Epithelial cell of proximal tubule (primary cell): Measurements from ENCODE around the gene FMO2. TPM values are rescaled to one million over a fixed set of nuclear protein-coding genes. Genes with fewer than 3 reads are reported as not detected.

Experiments
- DNase-seq: peaks from one replicate; pipeline ENCODE4 v3.0.0-alpha.2; 2011; ENCODE audit warnings: low read depth
- H3K4me3 ChIP-seq: 2 replicates; pipeline ENCODE4 v1.5.1; 2011; ENCODE audit warnings: low read depth, mild to moderate bottlenecking, low read length
- CTCF ChIP-seq: conservative IDR thresholded peaks from 2 replicates; pipeline ENCODE4 v1.5.1; 2012; ENCODE audit warnings: low read depth, mild to moderate bottlenecking, low read length
- total RNA-seq: library from RNA; depleted of rRNA; stranded (reverse); fragments of >200 nt; gene quantifications from 2 replicates; pipeline ENCODE4 v1.2.3, GENCODE V29; 2015

The FMO2 gene
- total RNA-seq, 1 donor from 2014 or later, result not detected

- no peak overlapping the region for H3K4me3 ChIP-seq
- TF ChIP-seq CTCF, result no peak
- DNase-seq, result no peak
Observed at GRCh38 chr1:171206204-171206977, 21.3 kb downstream of the FMO2 start.

GRCh38 chr1:171206978-171207355 lies 21.9 kb downstream of the FMO2 start:
- TF ChIP-seq CTCF, result no peak

GRCh38 chr1:171207377-171207776 lies 22.3 kb downstream of the FMO2 start:
- no peak for DNase-seq
- no peak overlapping the region for H3K4me3 ChIP-seq
- no peak for TF ChIP-seq CTCF

More at GRCh38 chr1:171206978-171207355, 21.9 kb downstream of the FMO2 start:
- H3K4me3 ChIP-seq, result no peak overlapping the region
- no peak for DNase-seq

- no peak for TF ChIP-seq CTCF
- H3K4me3 ChIP-seq, result no peak overlapping the region
- DNase-seq, result no peak
Observed at GRCh38 chr1:171210355-171210754, 25.3 kb downstream of the FMO2 start.

- no peak for TF ChIP-seq CTCF
- DNase-seq, result no peak
- no peak overlapping the region for H3K4me3 ChIP-seq
Observed at GRCh38 chr1:171212607-171213351, 27.7 kb downstream of the FMO2 start.

GRCh38 chr1:171213559-171214454 lies 28.7 kb downstream of the FMO2 start:
- H3K4me3 ChIP-seq, result no peak overlapping the region
- peak; percentile 17 for TF ChIP-seq CTCF
- no peak for DNase-seq
